Activated CD8-positive, alpha-beta T cell treated with anti-CD3 and anti-CD28 coated beads, Interleukin-2, amount 10 ng/mL, durations not matched to agents 7 days and 5 days (primary cell): ENCODE results near the gene IGSF10. TPM values are rescaled to one million over a fixed set of nuclear protein-coding genes. Genes with fewer than 3 reads are reported as not detected.
"Not testable (repeated sequence)": the region's sequence is repeated elsewhere in the genome, so short reads cannot be mapped to it uniquely, and the experiment has no call there.

Source experiments
- ATAC-seq: fragments of 150-1000 bp; cut with Tn5 transposase; one replicate; pipeline ENCODE4 v1.10.0; 2021; ENCODE audit warnings: moderate library complexity
- CTCF ChIA-PET: fragments of 350-600 bp; sonication (Branson Sonifier 250); formaldehyde crosslinking; loops from one replicate; lab custom pipeline; 2021; ENCODE audit warnings: antibody characterized with exemption; lab: Charles Lee
- POLR2A ChIA-PET: fragments of 350-600 bp; sonication (Branson Sonifier 250); formaldehyde crosslinking; loops from one replicate; lab custom pipeline; 2021; ENCODE audit warnings: antibody characterized with exemption; lab: Charles Lee
- DNase-seq: peaks from one replicate; pipeline ENCODE4 v3.0.0-alpha.2; 2020
- H3K27ac Mint-ChIP-seq: one replicate; pipeline ENCODE4 v1.8.0; 2021; ENCODE audit warnings: mild to moderate bottlenecking, mixed read lengths
- H3K27me3 Mint-ChIP-seq: one replicate; pipeline ENCODE4 v1.8.0; 2021; ENCODE audit warnings: low read depth, mixed read lengths
- H3K36me3 Mint-ChIP-seq: one replicate; pipeline ENCODE4 v1.8.0; 2021; ENCODE audit warnings: low read depth, mixed read lengths
- H3K4me1 Mint-ChIP-seq: one replicate; pipeline ENCODE4 v1.8.0; 2021; ENCODE audit warnings: low read depth, mixed read lengths
- H3K4me3 Mint-ChIP-seq: one replicate; pipeline ENCODE4 v1.8.0; 2021; ENCODE audit warnings: mild to moderate bottlenecking, mixed read lengths
- H3K9me3 Mint-ChIP-seq: one replicate; pipeline ENCODE4 v1.8.0; 2022; ENCODE audit warnings: mixed read lengths; ENCODE audit not compliant: insufficient read depth
- total RNA-seq, 2 experiments: library from RNA; stranded (reverse); gene quantifications; one replicate each; pipeline ENCODE4 v1.2.3, GENCODE V29; 2021

IGSF10 gene, protein sequence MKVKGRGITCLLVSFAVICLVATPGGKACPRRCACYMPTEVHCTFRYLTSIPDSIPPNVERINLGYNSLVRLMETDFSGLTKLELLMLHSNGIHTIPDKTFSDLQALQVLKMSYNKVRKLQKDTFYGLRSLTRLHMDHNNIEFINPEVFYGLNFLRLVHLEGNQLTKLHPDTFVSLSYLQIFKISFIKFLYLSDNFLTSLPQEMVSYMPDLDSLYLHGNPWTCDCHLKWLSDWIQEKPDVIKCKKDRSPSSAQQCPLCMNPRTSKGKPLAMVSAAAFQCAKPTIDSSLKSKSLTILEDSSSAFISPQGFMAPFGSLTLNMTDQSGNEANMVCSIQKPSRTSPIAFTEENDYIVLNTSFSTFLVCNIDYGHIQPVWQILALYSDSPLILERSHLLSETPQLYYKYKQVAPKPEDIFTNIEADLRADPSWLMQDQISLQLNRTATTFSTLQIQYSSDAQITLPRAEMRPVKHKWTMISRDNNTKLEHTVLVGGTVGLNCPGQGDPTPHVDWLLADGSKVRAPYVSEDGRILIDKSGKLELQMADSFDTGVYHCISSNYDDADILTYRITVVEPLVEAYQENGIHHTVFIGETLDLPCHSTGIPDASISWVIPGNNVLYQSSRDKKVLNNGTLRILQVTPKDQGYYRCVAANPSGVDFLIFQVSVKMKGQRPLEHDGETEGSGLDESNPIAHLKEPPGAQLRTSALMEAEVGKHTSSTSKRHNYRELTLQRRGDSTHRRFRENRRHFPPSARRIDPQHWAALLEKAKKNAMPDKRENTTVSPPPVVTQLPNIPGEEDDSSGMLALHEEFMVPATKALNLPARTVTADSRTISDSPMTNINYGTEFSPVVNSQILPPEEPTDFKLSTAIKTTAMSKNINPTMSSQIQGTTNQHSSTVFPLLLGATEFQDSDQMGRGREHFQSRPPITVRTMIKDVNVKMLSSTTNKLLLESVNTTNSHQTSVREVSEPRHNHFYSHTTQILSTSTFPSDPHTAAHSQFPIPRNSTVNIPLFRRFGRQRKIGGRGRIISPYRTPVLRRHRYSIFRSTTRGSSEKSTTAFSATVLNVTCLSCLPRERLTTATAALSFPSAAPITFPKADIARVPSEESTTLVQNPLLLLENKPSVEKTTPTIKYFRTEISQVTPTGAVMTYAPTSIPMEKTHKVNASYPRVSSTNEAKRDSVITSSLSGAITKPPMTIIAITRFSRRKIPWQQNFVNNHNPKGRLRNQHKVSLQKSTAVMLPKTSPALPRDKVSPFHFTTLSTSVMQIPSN (N-terminal part only)
- not detected for total RNA-seq

DNA sequence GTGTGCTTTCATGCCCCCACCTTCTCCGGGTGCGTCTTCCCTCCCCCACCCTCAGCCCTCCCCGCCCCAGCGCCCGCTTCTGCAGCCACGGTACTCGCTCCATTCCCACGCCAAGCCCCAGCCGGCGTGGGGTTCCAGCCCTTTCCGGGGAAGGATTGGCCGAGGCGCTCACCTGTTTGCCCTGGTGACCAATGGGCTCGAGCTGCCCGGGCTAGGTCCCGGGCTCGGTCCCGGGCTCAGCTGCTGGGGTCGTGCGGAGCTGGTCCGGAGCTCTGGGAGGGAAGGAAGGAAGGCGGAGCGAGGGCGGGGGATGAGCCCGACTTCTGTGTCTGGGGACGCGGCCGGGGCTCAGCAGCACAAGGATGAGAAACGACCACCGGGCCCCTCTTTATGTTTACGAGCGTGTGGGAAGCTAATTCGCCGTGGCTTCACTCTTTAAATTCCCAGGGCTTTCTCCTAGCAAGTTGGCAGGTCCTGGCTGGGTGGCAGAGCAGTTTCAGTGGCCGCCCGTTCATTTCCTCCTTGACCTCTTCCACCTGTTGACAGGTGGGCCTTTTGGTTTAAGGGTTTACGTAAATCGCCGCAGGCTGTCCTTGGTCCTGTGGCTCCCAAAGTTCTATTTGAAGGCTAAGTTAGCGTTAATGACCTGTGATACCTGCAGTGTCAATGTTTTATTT lies at the start of gene IGSF10:
IGSF10 (minus strand) TSS at position 288 of the 677 bp plus-strand sequence. CDS start 2,352 bp downstream, outside the sequence.
- POLR2A ChIA-PET, result no interaction called here
- Mint-ChIP-seq H3K4me3 (no peak within 1 kb of the TSS), H3K4me1 (no peaks in the 10 kb centered on the region), H3K27ac (no peak within 1 kb of the TSS), H3K36me3 (no peaks in the 10 kb centered on the region), H3K27me3 (peaks cover 24% of the 10 kb centered on the region), H3K9me3 (no peaks in the 10 kb centered on the region)
- DNase-seq, result no peak
- ATAC-seq, result no peak
- CTCF ChIA-PET, result interaction anchor here (1.2 kb wide), 1 partner anchor 232 kb away, joined by 3 read pairs; no protein-coding TSS in a partner anchor

GRCh38 chr3:151509468-151510135 lies 48.7 kb upstream of the IGSF10 start:
- CTCF ChIA-PET, H3K4me3 Mint-ChIP-seq, H3K36me3 Mint-ChIP-seq, H3K4me1 Mint-ChIP-seq, DNase-seq, POLR2A ChIA-PET, H3K27me3 Mint-ChIP-seq, H3K9me3 Mint-ChIP-seq, ATAC-seq, H3K27ac Mint-ChIP-seq: not testable (repeated sequence)

- H3K36me3 Mint-ChIP-seq, result no peaks in the 10 kb centered on the region
- H3K4me1 Mint-ChIP-seq, result no peaks in the 10 kb centered on the region
- ATAC-seq, result no peak
- H3K27ac Mint-ChIP-seq, result no peak overlapping the region
- no peak for DNase-seq
- H3K27me3 Mint-ChIP-seq, result peaks cover 3% of the 10 kb centered on the region
- POLR2A ChIA-PET, result no interaction called here
- H3K9me3 Mint-ChIP-seq, result peaks cover 4% of the 10 kb centered on the region
- CTCF ChIA-PET, result no interaction called here
- no peak overlapping the region for H3K4me3 Mint-ChIP-seq
Measured at GRCh38 chr3:151504606-151505005, 43.7 kb upstream of the IGSF10 start.

DNA sequence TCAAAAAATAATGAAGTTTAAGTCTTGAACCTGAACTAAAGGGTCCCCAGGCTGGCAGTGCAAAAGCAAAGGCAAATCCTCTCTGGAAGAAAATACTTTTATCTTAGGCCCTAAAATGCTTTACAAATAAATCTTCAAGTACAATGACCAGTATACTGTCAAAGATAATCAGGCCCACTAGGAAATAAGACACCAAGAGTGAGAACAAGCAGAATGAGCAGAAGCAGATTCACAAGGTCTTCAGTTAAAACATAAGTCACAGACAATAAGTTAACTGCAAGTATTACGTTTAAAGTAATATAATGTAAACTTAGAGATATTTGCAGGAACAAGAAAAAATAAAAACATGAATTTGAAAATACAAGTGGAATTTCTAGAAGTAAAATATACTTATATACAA lies 42.2 kb upstream of the IGSF10 start:
- no peak overlapping the region for H3K27ac Mint-ChIP-seq
- no peaks in the 10 kb centered on the region for H3K4me1 Mint-ChIP-seq
- H3K4me3 Mint-ChIP-seq, result no peak overlapping the region
- H3K36me3 Mint-ChIP-seq, result no peaks in the 10 kb centered on the region
- H3K9me3 Mint-ChIP-seq, result no peaks in the 10 kb centered on the region
- ChIA-PET CTCF (no interaction called here), POLR2A (no interaction called here)
- H3K27me3 Mint-ChIP-seq, result peaks cover 3% of the 10 kb centered on the region
- ATAC-seq, result no peak
- no peak for DNase-seq

- ChIA-PET CTCF (no interaction called here), POLR2A (no interaction called here)
- Mint-ChIP-seq H3K27me3 (peaks cover 3% of the 10 kb centered on the region), H3K27ac (no peak overlapping the region), H3K4me3 (no peak overlapping the region), H3K36me3 (no peaks in the 10 kb centered on the region), H3K9me3 (no peaks in the 10 kb centered on the region), H3K4me1 (no peaks in the 10 kb centered on the region)
- ATAC-seq, result no peak
- DNase-seq, result no peak
Measured at GRCh38 chr3:151501923-151502632, 41.2 kb upstream of the IGSF10 start.

GRCh38 chr3:151501171-151501922 lies 40.5 kb upstream of the IGSF10 start:
- Mint-ChIP-seq H3K36me3 (no peaks in the 10 kb centered on the region), H3K27ac (no peak overlapping the region), H3K4me3 (no peak overlapping the region), H3K4me1 (no peaks in the 10 kb centered on the region), H3K27me3 (peaks cover 3% of the 10 kb centered on the region), H3K9me3 (no peaks in the 10 kb centered on the region)
- ATAC-seq (no peak), DNase-seq (no peak)
- POLR2A ChIA-PET, result no interaction called here
- CTCF ChIA-PET, result interaction anchor here (0.6 kb wide), 1 partner anchor 412 kb away, joined by 3 read pairs; no protein-coding TSS in a partner anchor

DNA sequence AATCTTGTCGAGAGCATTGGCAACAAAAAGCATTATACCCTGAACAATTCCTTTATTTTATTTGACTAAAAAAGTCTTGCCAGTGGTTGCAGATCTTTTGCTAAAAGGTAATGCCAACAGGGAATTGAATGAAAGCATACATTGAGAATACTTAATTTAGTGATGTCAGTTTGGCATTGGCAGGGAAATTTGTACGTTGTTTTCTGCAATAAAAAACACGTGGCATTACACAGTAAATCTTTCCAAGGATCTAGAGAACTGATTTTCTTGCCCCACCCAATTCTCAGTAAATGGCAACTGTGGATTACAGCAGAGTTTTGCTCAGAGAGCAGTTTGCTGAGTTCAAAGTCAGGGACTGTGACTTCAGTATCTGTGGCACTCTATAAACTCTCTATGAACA lies 38.3 kb upstream of the IGSF10 start:
- no peaks in the 10 kb centered on the region for H3K4me1 Mint-ChIP-seq
- H3K27me3 Mint-ChIP-seq, result peaks cover 3% of the 10 kb centered on the region
- no peak for ATAC-seq
- H3K36me3 Mint-ChIP-seq, result no peaks in the 10 kb centered on the region
- POLR2A ChIA-PET, result no interaction called here
- no peak overlapping the region for H3K27ac Mint-ChIP-seq
- CTCF ChIA-PET, result no interaction called here
- no peak for DNase-seq
- H3K9me3 Mint-ChIP-seq, result no peaks in the 10 kb centered on the region
- no peak overlapping the region for H3K4me3 Mint-ChIP-seq

DNA sequence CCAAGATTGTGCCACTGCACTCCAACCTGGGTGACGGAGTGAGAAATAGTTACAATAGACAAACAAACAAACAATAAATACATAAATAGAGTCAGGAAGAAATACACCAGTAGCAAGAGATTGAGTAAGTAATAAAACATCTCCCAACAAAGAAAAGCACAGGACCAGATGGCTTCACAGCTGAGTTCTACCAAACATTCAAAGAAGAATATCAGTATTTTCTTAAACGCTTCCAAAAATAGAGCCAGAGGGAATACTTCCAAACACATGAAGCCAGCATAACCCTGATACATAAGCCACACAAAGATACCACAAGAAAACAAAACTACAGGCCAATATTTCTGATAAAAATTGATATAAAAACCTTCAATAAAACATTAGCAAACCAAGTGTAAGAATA lies 30.7 kb upstream of the IGSF10 start:
- ATAC-seq, result no peak
- ChIA-PET CTCF (no interaction called here), POLR2A (no interaction called here)
- H3K27me3 Mint-ChIP-seq, result no peaks in the 10 kb centered on the region
- no peaks in the 10 kb centered on the region for H3K4me1 Mint-ChIP-seq
- H3K36me3 Mint-ChIP-seq, result no peaks in the 10 kb centered on the region
- no peak for DNase-seq
- H3K27ac Mint-ChIP-seq, result no peak overlapping the region
- H3K4me3 Mint-ChIP-seq, result no peak overlapping the region
- H3K9me3 Mint-ChIP-seq, result no peaks in the 10 kb centered on the region

GRCh38 chr3:151487833-151488232 lies 27.0 kb upstream of the IGSF10 start:
- H3K4me1 Mint-ChIP-seq, H3K4me3 Mint-ChIP-seq, H3K9me3 Mint-ChIP-seq, POLR2A ChIA-PET, CTCF ChIA-PET, H3K27me3 Mint-ChIP-seq, H3K27ac Mint-ChIP-seq, ATAC-seq, DNase-seq, H3K36me3 Mint-ChIP-seq: not testable (repeated sequence)

- ChIA-PET POLR2A (no interaction called here), CTCF (no interaction called here)
- no peak for ATAC-seq
- DNase-seq, result no peak
- Mint-ChIP-seq H3K36me3 (no peaks in the 10 kb centered on the region), H3K4me1 (no peaks in the 10 kb centered on the region), H3K27me3 (peaks cover 2% of the 10 kb centered on the region), H3K4me3 (no peak overlapping the region), H3K27ac (no peak overlapping the region), H3K9me3 (peaks cover 7% of the 10 kb centered on the region)
Measured at GRCh38 chr3:151483961-151484520, 23.2 kb upstream of the IGSF10 start.
